Activated CD8-positive, alpha-beta memory T cell treated with anti-CD3 and anti-CD28 coated beads, Interleukin-2, amount 50 U/mL, for 1 hour (primary cell): ENCODE results near the gene ASGR2.
"Not testable (repeated sequence)": the region's sequence is repeated elsewhere in the genome, so short reads cannot be mapped to it uniquely, and the experiment has no call there.

ENCODE experiments used
- DNase-seq: peaks from one replicate; pipeline ENCODE4 v3.0.0-alpha.2; 2020; ENCODE audit errors: extremely low read depth

ASGR2 gene

DNA sequence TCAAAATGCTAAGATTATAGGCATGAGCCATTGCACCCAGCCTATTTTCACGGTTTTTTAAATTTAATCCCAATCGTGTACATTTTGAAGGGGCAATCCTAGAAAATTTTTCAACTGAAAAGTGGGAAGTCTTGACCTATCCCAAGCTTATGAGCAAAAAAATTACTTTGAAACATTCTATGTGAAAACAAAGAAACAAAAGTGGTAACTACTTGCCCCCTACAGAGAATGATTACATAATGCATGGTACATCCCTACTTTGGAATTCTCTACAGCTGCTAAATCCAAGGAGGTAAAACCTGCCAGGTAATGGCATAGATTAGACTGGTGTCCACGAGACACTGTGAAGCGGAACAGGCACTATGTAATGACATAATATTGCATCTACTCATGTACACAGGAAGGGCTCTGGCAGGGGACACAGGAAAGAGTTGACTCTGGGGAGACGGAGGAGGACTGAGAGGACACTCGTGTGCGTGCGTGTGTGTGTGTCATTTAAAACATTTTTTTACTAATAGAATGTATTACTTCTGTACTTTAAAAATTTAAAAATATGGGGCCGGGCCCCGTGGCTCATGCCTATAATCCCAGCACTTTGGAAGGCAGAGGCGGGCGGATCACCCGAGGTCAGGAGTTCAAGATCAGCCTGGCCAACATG is 15.7 kb downstream of the ASGR2 start:
- no peak for DNase-seq

DNA sequence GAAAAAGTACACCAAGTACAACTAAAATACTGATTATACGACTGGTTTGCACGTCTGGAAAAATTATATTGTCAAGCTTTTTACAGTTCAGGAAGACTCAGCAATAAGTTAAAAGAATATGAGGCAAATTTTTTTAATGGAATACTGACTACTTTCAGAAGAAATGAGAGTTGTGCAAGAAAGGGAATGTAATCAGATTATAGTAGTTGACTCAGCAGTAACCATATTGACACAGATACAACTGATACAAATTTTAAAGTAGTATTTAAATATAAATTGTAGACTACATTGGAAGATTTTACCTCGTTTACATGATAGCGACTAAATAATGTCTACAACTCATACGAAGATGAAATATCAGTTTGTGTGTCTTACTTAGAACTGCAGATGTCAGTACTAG is 16.7 kb downstream of the ASGR2 start:
- no peak for DNase-seq

DNA sequence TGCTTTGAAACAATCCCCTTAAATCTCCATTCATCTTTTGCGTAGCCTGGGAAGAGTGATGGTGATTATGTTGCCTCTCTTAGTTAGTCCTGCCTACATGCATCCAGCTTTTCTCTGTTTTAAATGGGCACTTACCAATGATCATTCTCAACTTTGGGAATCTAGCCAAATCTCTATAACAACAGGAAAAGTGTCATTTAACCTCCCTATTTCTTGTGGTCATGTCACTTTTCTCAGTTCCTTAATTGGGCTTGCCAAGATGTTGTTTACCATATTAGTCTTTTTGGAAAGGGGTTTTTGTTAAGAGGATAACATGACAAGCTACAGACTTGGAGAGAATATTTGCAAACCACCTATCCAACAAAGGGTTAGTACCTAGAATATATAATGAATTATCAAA is 19.0 kb downstream of the ASGR2 start:
- DNase-seq, result no peak

DNA sequence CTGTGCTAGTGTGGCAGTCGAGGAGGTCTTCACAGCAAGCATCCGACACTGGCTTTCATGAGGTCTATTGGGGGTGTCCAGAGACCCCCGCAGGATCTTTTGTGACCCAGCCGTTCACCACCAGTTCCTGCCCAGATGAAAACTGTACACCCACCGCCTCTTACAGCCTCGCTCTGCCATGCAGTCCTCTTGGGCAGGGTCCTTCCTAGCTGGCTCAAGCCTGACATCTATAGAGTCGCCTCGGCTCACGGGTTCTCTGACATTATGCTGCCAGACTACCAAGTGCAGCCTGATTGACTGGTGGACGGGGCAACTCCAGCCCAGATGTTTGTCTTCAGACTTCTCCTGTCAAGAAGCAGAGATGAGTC is 20.0 kb downstream of the ASGR2 start:
- DNase-seq, result no peak

DNA sequence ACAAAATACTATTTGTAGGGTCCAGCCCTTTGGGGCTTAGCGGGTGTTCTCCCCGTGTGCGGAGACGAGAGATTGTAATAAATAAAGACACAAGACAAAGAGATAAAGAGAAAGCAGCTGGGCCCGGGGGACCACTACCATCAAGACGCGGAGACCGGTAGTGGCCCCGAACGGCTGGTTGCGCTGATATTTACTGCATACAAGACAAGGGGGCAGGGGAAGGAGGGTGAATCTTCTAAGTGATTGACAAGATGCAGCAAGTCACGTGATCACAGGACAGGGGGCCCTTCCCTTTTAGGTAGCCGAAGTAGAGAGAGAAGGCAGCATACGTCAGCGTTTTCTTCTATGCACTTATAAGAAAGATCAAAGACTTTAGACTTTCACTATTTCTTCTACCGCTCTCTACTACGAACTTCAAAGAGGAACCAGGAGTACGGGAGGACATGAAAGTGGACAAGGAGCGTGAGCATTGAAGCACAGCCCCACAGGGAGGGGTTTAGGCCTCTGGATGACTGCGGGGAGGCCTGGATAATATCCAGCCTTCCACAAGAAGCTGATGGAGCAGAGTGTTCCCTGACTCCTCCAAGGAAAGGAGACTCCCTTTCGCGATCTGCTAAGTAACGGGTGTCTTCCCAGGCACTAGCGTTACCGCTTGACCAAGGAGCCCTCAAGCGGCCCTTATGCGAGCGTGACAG is 23.2 kb downstream of the ASGR2 start:
- DNase-seq, result not testable (repeated sequence)

DNA sequence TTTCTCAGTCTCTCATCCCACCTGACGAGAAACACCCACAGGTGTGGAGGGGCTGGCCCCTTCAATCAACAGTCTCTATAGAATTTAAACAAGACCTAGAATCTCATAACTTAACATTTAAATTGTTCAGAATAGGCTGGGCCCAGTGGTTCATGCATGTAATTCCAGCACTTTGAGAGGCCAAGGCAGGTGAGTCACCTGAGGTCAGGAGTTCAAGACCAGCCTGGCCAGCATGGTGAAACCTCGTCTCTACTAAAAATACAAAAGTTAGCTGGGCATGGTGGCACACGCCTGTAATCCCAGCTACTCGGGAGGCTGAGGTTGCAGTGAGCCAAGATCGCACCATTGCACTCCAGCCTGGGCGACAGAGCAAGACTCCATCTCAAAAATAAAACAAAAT is 25.1 kb downstream of the ASGR2 start:
- DNase-seq, result not testable (repeated sequence)

DNA sequence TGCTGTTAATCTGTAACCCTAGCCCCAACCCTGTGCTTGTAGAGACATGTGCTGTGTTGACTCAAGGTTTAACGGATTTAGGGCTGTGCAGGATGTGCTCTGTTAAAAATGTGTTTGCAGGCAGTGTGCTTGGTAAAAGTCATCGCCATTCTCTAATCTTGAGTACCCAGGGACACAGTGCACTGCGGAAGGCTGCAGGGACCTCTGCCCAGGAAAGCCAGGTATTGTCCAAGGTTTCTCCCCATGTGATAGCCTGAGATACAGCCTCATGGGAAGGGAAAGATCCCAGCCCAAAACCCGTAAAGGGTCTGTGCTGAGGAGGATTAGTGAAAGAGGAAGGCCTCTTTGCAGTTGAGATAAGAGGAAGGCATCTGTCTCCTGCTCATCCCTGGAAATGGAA is 26.2 kb downstream of the ASGR2 start:
- DNase-seq, result not testable (repeated sequence)

DNA sequence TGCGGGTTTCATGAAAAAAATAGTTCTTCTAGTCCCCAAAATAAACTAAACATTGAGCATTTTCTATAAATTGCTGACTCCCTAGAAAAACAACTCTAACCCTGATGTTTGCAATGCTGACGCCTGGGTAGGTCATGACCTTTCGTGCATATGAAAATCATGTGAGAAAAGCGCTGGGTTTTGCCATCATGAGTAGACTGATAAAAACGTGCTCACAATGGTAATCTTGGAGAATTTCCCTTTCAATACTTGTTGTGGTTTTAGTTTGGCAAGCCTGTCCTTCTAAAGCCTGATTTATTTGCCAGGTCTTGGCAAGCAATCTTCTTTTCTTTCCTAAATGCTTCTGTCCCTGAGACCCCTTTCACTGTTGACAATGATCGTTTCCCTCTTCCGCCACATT is 30.5 kb downstream of the ASGR2 start:
- DNase-seq, result no peak

DNA sequence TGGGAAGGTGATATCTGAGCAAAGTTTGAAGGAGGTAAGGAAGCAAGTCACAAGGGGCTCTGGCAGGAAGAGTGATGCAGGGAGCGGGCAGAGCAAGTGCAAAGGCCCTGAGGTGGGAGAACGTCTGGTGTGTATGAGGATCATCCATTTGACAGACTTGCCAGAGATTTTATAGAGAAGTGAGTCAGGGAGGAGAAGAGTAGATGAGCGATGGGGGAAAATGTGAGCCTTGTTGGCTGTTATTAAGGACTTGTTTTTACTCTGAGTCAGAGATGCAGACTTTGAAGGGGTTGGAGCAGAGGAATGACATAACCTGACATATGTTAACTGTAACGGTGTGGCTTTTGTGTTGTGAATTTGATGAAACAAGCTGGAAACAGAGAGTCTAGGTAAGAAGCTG is 31.0 kb downstream of the ASGR2 start:
- DNase-seq, result no peak

DNA sequence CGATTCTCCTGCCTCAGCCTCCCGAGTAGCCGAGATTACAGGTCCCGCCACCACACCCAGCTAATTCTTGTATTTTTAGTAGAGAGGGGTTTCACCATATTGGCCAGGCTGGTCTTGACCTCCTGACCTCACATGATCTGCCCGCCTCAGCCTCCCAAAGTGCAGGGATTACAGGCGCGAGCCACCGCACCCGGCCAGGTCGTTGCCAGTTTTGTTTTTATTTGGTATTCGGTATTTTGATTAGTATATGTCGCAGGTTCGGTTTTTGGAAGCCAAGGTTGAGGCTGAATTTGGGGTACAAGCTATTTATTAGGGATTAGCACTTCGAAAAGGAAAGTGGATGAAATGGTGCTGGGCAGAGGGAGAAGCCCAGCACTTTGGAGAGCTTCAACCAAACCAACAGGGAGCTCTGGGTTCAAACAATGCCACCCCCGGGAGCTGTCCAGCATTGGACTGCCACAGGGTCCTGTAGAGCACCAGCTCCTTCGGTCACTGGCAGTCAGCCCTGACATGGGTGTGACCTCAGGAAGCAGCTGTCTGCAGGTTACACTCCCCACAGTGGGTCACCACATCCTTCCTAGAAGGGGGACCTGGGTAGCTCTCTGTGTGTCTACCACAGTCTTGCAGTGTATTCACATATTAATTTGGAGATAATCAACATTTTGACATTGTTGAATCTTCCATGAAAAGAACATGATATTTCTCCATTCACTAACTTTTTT is 33.1 kb downstream of the ASGR2 start:
- no peak for DNase-seq

DNA sequence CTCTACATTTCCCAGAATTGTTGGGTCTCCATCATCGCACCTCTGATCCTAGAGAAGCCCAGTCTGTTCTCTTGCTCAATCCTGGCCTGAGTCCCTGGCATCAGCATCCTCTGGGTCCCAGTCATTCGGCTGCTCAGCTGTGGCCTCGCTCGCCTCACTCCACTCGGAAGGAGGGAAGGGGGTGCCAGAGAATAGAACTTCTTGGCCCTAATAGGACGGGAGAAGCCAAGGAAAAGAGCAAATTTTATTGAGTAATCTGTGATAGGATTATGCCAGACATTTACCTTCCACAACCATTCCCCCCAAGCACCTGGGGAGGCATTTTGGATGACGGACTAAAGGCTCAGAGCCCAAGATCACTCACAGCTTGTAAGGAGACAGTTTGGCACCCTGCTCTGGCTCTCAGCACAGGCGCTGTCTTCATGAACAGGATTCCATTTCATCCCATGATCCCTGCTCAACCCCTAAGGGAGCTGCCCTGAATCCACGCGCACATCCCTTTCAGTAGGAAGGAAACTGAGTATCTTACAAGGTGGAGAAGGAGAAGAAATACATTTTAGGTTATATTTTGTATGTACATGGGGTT is 34.1 kb downstream of the ASGR2 start:
- DNase-seq, result no peak

DNA sequence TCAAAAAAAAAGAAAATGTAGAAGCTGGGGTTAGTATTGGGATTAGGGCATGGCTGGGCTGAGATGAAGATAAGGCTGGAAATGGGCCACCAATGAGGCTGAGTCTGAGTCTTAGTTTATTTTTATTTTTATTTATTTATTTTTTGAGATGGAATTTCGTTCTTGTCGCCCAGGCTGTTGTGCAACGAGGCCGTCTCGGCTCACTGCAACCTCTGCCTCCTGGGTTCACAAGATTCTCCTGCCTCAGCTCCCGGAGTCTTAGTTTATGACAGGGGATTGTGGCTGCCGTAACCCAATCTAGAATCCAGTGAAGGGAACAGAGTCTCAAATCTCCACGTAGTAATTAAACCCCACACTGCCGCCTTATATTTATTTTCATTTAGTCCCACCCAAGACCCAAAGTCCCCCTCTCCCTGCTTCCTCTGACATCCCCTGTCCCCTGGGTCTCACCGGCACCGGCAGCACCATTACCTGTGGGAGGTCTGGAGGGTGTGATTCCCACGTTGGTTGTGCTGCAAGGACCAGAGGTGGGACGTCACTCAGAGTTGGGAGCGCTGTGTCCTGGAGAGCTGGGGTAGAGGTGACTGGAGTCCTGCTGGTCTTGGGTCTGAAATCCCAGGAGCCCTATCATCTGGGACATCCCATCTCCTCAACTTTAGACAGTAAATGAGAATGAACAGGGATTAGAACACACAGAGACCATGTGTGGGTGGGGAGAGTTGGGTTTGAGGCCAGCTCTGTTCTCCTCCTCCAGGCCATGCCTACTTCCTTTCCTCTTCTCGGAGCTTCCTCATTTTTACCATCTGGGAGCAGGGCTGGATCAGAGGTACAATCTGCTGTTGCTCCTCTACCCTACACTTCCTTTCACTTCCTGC is 34.8 kb downstream of the ASGR2 start, which contains the start of gene CLEC10A:
TSS of gene CLEC10A (minus strand) at position 671 of the 875 bp plus-strand sequence. CDS start 1,439 bp downstream, outside the sequence.
- DNase-seq, result no peak

DNA sequence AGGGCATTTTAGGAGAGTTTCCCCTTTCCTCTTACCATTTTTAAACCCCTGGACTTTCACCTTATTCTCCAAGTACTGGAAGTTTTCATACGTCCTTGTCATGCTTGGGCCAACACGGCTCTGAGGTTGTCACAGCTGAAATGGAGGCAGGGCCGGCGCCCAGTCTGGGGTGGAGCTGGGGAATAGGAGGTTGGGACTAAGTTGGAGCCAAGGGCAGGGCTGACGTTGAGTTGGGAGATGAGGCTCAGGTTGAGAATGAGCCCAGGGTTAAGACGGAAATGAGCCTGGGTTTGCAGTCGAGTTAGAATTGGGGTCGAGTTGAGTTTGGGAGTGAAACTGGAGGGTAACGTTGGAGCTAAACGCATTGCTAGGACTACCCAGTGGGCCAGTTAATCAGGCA is 35.9 kb downstream of the ASGR2 start:
- DNase-seq, result no peak

DNA sequence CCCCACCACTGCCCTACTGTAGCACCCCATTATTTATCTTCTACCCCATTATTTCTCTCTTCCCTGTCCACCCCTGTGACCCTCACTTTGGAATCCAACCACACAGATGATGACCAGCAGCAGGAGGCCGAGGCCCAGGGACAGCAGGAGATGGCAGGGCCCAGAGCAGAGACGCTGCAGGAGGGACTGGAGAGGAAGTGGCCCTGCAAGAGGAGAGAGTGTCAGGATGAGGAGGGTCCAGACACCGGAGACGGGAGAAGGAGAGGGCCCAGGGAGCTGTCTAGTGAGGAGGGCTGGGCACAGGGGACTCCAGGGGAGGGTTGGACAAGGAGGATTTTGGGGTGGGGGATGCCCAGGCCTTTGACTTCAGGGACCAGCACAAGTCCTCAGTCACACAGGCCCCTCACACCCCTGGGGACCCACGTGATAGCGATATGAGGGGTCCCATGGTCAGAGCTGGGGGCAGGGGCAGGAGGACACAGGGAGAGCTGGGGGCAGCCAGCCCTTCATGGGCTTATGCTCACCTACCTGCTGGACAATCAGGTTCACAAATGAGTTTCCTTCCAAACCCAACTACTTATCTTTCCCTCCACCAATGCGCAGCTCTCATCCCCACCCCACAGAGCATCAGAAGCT is 36.6 kb downstream of the ASGR2 start:
- DNase-seq, result no peak

DNA sequence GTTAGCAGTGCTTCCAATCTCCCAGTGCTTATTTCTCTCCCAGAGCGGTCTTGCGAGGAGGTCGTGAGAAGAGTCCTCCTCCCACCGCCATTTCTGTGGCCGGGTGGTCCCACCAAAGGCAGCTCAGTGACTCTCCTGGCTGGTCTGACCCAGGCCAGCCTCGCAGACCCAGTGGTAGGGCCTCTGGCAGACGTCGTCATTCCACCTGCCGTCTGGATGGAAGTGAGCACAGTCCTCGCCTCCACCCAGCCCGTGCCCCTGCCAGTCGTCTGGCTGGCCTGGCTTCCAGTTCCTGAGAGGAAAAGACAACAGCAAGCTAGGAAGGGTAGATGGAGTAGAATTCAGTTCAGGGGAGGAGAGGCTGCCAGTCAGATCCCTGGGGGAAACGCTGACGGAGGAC is 39.7 kb downstream of the ASGR2 start:
- no peak for DNase-seq

DNA sequence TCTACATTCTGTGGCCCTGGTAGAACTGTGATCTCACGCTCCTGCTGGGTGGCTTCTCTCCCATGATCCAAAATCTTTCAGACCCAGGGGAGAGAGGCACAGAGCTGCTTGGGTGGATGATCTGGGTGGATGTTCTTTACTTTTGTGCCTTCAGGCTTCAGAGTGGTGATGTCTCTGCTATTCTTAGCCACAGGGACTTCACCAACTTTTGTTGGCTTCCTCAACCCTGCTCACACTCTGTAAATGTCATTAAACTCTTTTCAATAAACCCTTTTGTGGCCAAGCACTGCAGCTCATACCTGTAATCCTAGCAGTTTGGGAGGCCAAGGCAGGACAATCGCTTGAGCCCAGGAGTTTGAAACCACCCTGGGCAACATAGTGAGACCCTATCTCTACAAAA is 42.2 kb downstream of the ASGR2 start:
- no peak for DNase-seq

DNA sequence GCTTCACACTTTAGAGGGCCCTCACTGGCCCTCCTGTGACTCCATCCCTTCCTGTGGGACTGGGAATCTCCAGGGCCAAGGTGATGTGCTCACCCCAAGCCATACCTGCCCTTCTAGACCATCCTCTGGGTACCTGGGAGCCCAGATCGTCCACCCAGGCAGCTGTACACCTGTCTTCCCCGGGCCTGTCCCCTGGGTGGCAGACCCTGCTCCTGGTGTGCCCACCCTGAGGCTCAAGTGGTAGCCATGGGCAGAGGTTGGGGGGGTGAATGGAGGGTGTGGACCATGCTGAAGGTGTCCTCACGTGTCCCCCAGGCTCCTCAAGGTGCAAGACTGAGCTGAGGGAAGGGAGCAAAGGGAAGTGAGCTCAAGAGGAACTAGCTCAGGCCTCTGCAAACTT is 43.9 kb downstream of the ASGR2 start:
- DNase-seq, result no peak

DNA sequence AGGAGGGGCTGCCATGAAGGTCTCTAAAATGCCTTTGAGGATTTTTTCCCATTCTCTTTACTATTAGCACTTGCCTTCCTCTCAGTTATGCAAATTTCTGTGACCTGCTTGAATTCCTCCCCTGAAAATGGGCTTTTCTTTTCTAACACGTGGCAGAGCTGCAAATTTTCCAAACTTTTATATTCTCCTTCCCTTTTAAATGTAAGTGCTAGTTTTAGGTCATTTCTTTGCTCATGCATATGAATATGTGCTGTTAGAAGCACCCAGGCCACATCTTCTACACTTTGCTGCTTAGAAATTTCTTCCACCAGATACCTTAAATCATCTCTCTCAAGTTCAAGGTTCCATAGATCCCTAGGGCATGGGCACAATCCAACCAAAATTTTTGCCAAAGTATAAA is 46.4 kb downstream of the ASGR2 start:
- DNase-seq, result no peak

DNA sequence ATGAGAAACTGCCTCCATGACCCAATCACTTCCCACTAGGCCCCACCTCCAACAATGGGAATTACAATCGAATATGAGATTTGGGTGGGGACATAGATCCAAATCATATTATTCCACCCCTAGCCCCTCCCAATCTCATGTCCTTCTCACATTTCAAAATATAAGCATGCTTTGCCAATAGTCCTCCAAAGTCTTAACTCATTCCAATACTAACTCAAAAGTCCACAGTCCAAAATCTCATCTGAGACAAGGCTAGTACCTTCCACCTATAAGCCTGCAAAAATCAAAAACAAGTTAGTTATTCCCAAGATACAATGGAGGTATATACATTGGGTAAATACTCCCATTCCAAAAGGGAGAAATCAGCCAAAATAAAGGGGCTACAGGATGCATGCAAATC is 47.4 kb downstream of the ASGR2 start:
- DNase-seq, result no peak

DNA sequence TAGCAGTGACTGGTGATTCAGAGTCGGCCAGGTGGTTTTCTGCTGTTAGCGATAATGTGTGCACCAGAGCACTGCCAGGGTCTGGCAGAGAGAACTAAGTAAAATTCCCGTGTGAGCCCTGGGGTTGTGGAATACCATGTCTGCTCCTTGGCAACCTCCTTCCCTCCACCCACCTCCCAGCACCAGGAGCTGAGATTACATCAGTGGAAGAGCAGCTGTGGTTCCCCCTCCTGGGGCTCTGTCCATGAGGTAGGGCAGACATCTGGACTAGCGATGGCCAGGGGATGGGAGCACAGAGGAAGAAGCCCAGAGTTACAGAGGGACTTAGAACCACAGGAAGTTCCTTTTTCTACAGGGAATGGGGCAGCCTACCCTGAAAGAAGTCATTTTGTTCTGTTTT is 50.4 kb downstream of the ASGR2 start:
- no peak for DNase-seq

DNA sequence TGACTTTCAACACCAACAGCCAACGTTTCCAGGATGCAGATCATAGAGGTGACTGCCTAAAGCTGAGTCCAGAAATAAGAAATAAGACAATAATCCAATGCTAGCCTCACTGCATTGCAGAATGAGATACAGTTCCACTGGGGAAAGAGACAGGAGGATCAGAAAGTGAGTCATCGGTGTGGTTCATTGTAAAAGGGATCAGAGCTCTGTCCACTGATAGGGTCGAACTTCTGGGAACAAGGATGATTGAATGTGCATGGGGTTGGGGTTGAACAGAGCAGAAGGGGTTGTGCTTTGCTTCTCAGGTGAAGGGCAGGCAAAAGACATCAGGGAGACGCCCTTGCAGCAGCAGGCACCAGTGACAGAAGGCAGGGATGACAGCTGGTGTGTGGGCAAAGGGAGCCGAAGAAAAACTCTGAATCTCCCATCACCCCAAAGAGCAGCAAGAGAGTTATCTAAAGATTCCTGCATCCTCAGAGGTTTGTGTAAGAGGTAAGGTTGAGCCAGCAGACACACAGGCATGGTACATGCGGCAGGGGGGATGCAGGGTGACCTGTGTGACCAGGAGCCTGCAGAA is 51.0 kb downstream of the ASGR2 start:
- no peak for DNase-seq
